ENCODE measurements around the gene GOLGA8B.
"Not testable (repeated sequence)": the region's sequence is repeated elsewhere in the genome, so short reads cannot be mapped to it uniquely, and the experiment has no call there.

GOLGA8B gene

DNA sequence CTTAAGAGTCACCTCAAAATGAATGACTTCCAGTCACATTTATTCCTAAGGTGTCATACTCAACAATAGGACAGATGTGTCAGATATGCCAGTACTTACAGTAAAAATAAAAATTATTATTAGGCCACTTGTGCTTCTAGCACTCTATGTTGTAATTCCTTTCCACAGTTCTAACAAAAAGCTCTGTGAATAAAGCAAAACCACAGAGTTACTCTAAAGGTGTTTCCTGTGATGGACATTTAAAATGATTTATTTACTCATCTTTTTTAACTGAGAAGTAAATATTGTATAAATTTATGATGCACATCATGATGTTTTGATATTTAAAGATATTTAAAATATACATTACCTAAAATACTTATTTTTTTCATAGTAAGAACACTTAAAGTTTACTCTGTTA is 13.9 kb upstream of the GOLGA8B start:
- no peak for DNase-seq

DNA sequence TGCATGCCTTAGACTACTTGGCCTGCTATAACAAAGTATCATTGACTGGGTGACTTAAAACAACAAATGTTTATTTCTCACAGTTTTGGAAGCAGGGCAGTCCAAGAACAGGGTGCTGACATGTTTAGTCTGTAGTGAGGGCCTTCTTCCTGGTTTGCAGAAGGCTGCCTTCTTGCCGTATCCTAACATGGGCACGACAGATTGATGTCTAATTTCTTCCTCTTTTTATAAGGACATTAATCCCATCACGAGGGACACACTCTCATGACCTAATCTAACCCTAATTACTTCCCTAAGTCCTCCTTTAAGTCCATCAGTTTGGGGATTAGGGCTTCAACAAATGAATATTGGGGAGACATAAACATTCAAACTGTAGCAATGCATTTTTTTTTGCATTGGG is 10.9 kb upstream of the GOLGA8B start:
- DNase-seq = no peak

DNA sequence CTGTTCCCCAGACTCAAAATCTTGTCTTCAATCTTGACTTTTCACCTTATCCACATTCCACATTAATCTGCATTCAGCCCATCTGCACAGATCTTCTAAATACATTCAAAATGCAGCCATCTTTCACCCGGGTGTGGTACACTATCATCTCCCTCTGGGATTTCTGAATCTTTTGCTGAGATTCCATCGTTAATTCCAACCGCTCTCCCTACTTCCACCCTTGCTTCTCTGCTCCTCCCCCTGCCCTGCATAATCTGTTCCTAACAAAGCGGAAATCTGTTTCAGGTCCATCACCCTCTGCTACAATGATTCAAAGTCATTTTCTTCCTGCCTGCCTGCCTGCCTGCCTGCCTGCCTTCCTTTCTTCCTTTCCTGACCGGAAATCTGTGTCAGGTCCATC is 7.9 kb upstream of the GOLGA8B start:
- no peak for DNase-seq

DNA sequence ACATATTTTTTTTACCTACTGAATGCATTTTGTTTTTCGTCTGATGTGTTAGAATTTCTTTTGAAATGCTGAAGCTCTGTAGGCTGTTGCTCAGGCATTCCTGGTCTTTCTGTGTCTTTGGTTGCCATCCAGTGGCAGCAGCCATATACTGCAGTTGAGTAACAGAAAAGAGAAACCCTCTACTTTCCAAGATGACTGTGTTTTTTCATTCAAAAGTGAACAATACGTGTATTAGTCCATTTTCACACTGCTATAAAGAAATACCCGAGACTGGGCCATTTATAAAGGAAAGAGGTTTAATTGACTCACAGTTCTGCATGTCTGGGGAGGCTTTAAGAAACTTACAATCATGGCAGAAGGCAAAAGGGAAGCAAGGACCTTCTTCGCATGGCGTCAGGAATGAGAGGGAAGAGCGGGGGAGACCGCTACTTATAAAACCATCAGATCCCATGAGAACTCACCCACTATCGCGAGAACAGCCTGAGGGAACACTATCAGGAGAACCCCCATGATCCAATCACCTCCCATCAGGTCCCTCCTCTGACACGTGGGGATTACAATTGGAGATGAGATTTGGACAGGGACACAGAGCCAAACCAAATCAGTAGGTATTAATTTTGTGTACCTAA is 4.7 kb upstream of the GOLGA8B start:
- peak; percentile 47 for DNase-seq

DNA sequence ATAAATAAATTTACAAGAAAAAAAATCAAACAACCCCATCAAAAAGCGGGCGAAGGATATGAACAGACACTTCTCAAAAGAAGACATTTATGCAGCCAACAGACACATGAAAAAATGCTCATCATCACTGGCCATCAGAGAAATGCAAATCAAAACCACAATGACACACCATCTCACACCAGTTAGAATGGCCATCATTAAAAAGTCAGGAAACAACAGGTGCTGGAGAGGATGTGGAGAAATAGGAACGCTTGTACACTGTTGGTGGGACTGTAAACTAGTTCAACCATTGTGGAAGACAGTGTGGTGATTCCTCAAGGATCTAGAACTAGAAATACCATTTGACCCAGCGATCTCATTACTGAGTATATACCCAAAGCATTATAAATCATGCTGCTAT is 2.5 kb upstream of the GOLGA8B start:
- DNase-seq = not testable (repeated sequence)

DNA sequence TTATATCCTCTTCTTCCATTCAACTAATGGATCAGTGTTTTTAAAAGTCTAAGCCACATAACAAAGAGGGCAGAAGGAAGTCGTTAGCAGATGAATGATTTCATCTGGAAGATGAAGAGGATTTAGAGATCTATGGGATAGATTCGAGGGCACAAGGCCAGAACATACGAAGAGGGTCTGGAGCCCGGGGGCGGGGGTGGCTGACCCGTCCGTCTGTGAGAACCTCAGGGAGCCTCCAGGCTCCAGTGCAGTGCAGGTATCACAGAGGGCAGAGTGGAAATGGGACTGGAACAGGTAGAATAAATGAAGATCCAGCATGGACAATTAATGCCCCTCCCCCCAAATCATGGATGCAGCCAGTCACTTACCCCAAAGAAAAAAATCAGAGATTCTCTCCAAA is 1.5 kb upstream of the GOLGA8B start:
- DNase-seq = no peak

DNA sequence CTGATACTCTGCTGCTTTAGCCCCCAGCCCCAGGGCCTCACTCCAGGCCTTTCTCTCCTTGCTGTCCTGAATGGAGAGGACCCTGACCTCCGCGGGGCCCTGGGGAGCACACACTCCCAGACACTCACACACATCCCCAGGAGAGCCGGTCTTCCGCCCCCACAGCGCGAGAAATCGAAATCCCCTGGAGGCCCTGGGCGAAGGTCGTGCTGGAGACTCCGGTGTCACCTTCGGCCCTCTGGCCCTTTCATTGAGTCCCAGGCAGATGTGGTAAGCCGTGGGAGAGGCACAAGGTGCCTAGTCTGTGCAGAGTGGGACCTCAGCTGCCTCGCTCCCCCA is 848 bp upstream of the GOLGA8B start:
- no peak for DNase-seq

DNA sequence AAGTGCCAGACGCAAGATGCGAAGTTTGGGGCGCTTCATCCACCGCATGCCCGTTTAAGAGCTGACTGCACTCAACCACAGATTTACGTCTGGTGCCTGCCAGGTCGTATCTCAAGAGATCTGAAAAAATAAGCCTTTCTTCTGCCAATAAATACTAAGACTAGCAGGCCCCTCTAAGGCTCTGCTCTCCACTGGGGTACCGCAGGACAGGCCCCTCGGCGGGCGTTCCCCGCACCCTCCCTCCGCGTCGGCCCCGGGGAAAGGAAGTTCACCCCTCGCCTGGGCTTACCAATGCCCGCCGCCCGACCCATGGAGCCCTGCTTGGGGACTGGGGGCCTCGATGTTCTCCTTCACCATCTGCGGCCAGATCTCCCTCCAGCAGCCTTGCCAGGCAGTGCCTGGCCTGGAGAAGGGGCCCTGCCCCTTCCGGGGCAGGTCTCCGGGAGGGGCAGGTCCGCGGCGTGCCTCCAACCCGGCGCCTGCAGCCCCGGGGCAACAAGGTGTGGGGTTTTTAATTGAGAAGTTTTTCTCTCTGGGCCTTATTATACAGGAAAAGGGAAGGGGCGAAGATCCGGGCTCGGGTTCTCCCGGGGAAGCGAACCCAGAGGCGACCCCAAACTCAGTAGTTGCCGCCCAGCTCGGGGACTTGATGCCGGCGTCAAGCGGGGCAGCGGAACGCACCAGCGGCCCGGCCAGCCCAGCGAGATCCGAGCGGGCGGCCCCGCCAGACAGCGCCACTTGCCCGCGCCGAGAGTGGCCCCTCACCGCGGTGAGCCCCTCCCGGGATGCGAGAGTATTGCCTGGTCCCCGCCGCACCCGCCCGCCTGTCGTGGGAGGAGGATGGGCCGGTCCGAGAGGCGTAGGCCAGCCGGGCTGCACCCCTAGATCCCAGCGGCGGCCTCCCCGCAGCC is 735 bp downstream of the GOLGA8B start:
- peak; percentile 45 for DNase-seq

DNA sequence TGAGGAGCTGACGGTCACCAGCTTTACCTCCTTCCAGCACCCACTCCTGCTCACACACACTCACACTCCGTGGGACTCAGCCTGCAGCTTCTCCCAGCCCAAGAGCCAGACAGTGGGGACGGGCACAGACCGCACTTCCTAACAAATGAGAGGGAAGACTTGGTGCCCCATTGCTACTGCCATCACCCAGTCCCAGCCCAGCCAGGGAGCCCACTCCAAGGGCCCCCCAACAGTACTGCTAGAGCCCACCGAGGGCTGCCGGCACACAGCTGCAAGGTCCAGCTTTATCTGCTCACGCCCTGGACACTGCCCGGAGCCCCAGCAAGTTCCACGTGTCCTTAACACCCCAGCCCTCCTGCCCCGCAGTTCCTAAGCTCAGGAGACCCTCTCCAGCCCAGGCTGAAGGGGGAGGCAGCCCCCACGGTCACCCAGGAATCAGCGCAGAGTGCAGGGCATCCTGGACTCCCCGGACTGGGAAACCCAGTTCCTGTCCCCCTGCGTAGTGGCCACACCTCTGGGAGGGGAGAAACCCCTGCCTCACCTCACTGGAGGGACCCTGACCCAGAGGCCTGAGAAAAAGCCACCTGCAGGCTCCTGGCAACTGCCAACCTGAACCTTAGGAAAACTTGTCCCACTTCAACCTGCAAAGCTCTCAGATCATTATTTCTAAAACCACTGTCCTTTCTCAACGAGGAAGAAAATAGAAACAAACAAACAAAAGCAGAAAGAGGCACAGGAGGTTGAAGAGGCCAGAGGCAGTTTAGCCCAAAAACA is 1.6 kb downstream of the GOLGA8B start:
- DNase-seq = not testable (repeated sequence)

DNA sequence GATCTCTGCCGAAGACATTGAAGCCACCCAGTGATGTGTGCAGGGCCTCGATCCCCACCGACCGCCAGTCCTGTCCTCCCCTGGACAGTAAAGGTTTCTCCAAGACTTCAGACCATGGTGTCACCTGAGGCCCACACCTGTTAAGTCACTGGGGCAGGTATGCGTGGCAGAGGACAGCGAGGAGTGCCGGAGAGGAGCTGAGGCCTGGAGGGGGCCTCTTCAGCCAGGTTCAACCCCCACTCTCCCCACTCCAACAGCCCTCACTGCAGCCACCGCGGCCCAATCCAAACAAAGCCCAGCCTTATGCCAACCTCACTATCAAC is 2.4 kb downstream of the GOLGA8B start:
- no peak for DNase-seq

DNA sequence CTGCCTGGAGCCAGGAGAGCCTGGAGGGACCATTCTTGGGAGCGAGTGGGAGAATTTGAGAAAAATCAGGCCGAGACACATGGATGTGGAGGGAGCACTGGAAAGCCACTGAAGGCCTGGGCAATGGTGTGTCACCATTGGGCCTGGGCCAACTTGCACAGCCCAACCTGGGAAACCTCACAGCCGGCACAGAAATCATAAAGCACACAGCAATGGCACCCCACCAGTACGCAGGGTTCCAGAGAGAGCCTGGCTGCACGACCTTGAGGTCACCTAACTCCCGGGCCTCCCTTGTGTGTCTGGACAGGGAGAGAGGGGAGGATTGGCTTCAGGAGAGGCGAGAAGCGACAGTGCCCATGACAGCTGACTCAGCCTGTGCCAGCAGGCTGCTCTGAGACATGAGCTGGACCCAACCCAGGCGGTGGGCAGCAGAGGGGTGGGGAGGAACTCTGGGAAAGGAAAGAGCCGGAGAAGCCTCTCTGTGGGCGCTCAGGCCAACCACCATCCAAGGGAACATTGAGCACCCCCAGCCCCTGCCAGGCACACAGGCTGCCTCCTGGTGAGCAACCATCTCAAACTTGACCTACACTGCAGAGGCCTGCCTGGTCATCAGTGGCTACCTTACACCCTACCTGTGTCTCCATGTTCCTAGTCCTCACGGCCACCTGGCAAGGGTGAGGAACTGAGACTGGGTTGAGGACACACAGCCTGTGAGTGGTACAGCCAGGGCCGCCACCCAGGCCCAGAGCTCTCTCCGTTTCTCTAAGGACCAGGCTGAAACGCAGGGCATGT is 3.0 kb downstream of the GOLGA8B start:
- DNase-seq = not testable (repeated sequence)

DNA sequence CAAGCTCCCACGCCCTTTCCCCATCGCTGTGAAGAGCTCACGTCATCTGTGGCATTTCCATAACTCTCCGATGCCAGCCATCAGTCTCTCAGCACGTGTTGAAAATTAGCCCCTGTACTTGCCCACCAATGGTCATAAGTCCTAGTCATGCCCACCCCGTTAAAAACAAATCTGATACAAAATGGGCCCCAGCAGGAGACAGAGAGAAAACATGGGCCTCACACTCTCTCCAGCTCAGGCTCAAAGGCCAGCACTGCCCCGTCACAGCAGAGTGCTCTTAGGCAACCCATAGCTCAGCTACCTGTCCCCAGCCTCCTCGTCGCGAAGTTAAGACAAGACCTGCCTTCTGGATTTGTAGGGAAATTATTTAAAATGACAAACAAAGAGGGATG is 5.2 kb downstream of the GOLGA8B start:
- no peak for DNase-seq

DNA sequence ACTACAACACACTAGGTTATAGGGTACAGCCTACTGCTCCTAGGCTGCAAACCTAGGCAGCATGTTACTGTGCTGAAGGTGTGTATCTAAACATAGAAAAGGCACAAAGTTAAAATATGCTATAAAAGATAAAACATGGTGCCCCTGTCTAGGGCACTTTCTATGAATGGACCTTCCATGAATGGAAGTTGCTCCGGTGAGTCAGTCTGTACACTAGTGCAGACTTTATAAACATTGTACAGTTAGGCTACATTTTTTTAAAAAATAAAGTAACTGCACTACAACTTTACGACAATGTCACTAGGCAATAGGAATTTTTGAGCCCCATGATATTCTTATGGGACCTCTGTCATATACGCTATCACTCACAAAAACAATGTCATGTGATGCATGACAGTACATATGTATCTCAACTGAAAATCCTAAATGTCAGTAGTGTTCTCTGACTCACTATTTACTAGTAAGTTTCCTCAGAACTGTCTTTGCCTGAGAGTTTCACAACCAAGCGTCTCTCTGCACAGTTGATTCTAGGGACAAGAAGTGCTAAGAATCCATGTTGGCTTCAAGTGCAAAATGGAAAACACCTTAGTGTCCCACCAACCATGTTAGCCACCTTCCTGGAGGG is 5.7 kb downstream of the GOLGA8B start:
- not testable (repeated sequence) for DNase-seq

DNA sequence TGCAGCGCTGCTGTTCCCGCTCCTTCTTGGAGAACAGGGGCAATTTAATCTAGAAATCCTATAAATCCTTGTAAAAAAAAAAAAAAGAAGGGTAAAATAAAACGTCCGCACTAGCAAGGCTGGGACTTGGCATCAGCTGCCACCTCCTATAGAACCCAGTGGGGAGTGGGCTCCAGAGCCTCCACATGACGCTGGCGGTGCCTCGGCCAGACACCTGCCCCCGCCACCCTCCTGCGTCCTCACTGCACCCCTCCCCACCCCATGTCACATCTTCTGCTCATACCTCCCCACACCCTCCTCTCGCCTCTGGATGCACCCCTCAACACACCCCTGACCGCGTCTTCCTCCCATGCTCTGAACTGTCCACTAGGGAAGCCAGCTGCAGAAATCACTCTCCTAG is 8.4 kb downstream of the GOLGA8B start:
- not testable (repeated sequence) for DNase-seq

DNA sequence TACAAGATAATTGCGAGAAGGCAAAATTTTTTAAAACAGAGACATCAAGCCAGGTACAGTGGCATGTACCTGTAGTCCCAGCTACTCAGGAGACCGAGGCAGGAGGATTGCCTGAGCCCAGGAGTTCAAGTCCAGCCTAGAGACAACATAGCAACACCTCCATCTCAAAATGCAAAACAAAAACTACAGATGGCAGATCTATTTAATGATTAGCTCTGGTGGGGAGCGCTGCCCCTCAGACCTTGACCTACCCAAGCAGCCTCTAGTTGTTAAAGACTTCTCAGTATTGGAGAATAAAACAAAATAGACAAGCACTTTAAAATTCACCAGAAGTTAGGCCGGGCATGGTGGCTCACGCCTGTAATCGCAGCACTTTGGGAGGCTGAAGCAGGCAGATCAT is 10.5 kb downstream of the GOLGA8B start:
- DNase-seq = not testable (repeated sequence)

DNA sequence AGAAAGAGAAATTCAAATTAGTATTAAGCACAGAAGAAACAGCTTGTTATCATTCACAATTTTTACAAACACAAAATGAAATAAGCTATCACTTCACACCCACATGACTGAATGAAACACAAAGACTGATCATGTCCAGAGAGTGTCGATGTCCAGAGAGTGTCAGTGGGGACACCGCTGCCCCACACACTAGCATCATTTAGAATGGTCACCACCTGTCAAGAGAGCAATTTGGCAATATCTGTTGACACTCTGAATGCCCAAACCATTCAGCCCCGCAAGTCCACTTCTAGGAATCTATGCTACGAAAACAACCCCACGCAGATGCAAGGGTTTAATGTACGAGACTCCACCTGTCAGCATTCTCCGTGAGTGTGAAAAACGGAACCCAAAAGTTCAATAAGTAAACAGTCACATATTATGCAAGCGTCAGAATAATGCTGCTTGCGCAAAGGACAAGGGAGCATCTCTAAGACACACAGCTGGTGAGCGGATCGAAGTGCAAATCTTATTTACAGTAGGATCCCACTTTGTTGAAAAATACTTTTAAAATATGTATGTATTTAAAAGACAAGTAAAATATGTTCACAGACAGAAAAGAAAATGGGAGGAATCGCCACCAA is 11.3 kb downstream of the GOLGA8B start:
- DNase-seq = not testable (repeated sequence)

DNA sequence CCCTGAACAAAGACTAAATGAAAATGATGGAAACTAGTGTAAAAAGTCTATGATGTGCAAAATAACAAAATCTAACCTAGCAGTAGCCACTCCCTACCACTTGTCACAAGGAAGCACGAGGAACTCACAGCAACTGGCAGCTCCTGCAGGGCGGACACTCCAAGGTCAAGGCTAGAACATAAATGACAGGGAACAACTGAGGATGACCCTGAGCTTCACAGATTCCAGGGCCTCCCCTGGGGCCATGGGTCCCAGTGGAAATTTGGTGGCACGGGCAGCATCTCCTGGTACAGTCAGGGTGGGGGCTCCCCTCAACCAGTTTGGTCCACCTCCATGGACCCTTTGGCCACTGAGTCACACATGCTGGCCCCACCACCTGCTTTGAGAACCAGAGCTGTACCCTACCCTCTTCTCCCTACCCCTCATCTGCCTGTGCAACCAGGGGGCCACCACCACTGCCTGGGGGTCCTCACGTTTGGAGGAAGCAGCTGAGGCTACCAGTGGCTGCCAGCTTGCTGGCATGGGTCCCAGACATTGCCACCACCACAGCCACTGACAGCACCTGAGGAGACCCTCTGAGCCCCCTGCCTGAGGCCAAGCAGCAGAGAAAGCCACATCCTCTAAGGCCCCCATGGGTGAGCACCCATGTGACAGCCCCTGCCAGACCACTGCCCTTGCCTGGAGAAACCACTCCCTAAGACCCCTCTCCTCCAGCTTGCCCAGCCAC is 13.6 kb downstream of the GOLGA8B start:
- DNase-seq = not testable (repeated sequence)

DNA sequence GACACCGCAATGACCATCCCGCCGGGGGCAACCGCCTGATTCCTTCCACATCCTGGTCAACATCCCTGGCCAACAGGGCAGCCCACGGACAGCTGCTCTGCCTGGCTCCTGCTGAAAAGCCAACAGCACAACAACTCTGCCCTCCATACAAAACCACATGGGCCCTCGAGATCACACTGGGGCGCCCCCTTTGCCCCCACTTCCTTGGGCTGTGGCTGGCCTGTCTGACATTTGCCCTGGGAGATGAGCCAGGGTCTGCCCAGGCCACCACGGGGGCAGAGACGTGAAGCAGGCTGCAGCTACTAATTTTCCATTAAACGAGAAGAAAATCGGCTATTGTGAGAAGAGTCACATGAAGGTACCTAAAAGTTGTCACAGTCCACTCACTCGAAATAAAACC is 16.3 kb downstream of the GOLGA8B start:
- not testable (repeated sequence) for DNase-seq

DNA sequence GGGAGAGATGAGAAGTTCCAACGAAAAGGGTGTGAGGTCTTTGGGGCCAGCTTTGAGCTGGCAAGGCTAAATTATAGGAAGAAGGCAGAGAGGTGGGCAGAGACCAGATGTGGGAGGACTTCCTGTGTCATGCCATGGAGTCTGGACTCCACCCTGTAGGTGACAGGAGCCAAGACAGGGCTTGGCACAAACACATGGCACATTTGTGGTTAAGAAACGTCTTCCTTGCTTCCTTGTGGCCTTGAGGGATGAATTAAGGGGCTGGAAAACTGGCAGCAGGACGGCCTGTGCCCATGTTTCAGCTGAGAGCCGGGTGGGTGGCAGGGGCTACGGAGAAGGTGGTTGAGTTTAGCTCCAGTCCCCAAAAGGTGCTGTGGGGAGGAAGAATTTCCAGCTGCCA is 18.7 kb downstream of the GOLGA8B start:
- not testable (repeated sequence) for DNase-seq

DNA sequence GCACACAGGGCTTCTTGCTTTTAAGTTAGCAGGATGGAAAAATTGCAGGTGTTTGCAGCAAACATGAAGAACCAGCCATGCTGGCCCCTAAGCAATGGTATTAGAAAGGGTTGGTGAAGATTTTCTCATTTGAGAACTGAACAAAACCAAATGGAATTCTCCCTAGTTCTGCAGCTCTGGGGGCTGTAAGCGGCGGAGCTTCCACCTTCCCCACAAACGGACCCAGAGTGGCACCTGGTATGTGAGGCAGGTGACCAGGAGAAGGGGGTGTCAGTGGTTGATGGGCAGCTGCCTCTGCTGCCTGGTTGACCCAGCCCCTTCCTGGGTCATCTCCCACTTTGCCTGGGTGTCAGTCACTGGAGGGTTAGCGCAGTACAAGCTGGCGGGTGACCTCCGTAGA is 22.6 kb downstream of the GOLGA8B start:
- not testable (repeated sequence) for DNase-seq

DNA sequence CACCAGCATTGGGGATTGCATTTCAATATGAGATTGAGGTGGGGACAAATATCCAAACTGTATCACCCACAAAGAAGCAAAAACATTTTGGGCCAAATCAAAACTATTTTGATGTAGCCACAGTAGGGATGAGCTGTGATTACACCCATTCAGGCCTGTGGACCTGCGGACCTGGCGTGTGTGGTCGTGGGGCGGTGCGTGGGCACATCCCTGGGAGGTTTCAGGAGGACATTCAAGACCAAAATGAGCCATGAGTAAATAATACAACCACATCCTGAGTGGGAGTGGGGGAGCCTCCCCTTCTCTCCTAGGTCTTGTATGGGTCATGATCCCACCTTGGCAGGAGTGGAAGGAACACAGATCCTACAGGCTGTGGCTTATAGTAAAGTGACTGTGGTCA is 23.7 kb downstream of the GOLGA8B start:
- not testable (repeated sequence) for DNase-seq

All from NCI-H2171 (cell line).